HG03039 (cell line): ENCODE measurements around the gene MIEF2.
A peak's percentile ranks its signal among the peaks of the same experiment; 100 is the strongest.
"Not testable (repeated sequence)": the region's sequence is repeated elsewhere in the genome, so short reads cannot be mapped to it uniquely, and the experiment has no call there.

Experiments used
- ATAC-seq: cut with Tn5 transposase; IDR thresholded peaks from one replicate; pipeline ENCODE4 v1.9.1; 2021; ENCODE audit warnings: mild to moderate bottlenecking, moderate library complexity; ENCODE audit not compliant: unreplicated experiment

MIEF2 gene

GRCh38 chr17:18260332-18261145, at the start of gene MIEF2:
Gene MIEF2, plus strand, starts transcription at chr17:18260662. Its CDS starts 2,059 bp downstream, at chr17:18262721.
- ATAC-seq, result peak; percentile 68

DNA sequence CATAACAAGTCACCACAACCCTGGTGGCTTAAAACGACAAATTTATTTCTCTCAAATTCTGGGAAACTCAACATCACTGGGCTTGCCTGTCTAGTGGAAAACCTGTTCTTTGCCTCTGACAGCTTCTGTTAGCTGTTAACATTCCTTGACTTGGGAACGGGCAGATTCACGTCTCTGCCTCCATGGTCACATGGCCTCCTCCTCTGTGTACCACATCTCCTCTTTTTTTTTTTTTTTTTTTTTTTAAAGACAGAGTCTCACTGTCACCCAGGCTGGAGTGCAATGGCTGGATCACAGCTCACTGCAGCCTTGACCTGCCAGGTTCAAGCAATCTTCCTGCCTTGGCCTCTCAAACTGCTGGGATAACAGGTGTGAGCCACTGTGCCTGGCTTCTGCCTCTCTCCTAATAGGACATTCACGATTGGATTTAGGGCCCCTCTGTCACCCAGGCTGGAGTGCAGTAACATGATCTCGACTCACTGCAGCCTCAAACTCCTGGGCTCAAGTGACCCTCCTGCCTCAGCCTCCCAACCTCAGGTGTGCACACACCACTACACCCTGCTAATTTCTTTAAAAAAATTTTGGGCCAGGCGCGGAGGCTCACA, 46.7 kb upstream of the MIEF2 start:
- ATAC-seq, result no peak

DNA sequence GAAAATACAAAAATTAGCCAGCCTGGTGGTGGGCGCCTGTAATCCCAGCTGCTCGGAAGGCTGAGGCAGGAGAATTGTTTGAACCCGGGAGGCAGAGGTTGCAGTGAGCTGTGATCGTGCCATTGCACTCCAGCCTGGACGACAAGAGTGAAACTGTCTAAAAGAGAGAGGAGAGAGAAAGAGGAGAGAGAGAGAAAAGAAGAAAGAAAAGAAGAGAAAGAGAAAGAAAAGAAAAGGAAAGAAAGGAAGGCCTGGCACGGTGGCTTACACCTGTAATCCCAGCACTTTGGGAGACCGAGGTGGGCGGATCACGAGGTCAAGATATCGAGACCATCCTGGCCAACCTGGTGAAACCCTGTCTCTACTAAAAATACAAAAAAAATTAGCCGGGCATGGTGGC, 43.6 kb upstream of the MIEF2 start:
- ATAC-seq, result not testable (repeated sequence)

GRCh38 chr17:18217412-18218015, 42.9 kb upstream of the MIEF2 start:
- ATAC-seq, result no peak

- ATAC-seq, result no peak
Measured at GRCh38 chr17:18218756-18219415, 41.6 kb upstream of the MIEF2 start.

- no peak for ATAC-seq
Measured at GRCh38 chr17:18224053-18224386, 36.4 kb upstream of the MIEF2 start.

DNA sequence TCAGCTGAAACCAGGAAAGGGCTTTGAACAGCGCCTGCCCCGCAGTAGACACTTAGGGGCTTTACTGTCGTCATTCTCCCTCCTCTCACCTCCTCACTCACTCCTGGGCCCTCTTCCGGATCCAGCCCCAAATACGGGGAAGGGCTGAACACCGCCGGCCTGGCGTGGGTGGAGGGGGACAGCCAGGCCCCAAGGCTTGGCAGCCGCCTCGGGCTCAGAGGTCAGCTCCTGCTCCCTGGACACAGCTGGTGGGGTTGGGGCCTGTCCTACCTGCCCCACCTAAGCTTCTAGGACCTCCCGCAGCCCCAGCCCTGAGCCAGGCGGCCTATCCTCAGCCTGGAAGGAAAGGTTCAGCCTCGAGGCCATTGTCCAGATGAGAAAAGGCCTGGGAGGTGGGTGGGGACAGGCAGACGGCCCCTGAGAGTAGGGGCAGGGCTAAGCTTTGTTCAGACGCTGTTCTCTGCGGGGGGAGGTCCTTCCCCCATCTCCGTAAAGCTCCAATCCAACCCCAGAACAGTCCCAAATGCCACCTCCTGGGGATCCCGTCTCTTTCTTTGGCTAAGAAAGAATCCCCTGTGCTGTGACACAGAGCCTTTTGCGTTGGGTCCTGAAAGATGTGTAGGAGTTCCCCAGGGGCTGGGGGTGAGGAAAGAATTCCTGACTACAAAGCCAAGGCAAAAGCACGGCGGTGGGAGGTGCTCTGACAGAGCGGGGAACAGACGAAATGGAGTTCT, 35.9 kb upstream of the MIEF2 start:
- no peak for ATAC-seq

DNA sequence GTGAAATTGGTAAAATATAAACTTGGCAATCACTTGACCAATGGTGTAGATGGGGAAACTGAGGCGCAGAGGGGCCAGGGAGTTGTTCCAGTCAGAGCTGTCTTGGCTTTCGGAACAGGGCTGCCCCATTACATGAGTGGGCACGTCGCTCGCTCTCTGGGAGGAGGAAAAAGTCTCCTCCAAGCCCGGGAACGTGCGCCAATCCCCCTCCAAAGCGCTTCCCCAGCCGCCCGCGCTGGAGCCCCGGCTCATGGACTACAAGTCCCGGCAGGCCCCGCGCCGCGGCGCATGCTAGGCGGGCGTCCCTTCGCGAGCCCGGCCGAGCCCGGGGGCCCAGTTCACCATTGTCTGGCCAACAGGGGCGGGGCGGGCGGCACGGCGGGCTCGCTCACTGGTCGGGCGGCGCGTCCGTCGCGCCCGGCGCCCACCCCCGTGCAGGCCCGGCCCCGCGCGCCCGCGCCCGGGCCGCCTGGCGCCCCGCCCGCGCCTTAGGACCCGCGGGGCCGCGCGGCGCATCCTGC, 35.3 kb upstream of the MIEF2 start, which contains the start of gene LLGL1:
LLGL1 (plus strand) TSS at position 515 of the 521 bp plus-strand sequence. CDS start 48 bp downstream, outside the sequence.
- peak; percentile 87 for ATAC-seq

DNA sequence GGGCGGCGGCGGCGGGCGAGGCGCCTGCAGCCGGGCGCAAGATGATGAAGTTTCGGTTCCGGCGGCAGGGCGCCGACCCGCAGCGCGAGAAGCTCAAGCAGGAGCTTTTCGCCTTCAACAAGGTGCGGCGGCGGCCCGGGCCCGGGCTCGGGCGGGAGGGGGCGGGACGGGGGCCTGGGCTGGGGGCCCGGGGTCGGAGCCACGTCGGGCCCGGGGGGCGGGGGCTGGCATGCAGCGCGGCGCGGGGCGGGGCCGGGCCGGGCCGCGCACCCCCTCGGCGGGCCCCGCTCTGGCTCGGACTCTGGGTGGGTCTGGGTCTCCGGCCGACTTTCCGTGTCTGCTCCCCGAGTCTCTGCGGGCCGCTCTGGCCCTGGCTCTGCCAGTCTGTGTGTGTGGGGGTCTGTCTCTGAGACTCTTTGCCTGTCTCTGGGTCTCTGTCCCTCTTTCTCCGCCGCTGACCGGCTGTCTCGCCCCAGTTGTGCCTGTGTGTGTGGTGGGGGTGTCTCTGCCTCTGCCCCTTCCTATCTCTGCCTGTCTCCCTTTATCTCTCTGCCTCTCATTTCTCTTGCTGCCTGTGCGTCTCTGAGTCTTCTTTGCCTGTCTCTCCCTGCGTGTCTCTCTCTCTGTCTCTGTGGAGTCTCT, 34.7 kb upstream of the MIEF2 start:
- peak; percentile 3 for ATAC-seq

DNA sequence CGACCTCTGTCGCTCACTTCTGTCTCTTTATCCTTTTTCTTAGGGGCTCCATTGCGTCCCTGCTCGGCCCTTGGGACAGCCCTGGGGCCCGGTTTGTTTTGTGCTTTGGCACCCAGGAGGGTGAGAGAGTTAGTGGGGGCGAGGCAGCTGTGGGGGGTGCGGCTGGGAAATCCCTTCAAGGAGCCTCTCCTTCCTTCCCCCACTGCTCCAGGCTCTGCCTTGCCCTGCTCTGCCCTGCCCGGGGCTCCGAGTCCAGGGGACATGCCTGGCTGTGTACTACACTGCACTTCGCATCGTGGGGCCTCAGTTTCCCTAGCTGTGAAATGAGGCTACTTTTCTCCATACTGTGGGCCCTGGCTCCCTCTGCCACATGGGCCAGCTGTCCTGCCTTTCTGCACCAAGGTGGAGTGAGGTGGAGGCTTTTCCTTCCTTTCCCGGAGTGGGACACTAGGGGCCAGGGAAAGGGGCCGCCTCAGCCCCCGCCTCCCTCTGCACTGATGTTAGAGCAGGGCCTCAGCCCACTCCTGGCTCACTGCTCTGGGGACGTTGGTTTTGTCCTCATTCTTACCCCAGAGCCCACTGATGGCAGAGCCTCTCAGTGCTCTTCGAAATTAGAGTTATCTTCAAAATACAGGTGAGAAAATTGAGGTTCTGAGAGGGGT, 34.0 kb upstream of the MIEF2 start:
- ATAC-seq, result no peak

GRCh38 chr17:18227635-18228034, 32.8 kb upstream of the MIEF2 start:
- ATAC-seq, result no peak

DNA sequence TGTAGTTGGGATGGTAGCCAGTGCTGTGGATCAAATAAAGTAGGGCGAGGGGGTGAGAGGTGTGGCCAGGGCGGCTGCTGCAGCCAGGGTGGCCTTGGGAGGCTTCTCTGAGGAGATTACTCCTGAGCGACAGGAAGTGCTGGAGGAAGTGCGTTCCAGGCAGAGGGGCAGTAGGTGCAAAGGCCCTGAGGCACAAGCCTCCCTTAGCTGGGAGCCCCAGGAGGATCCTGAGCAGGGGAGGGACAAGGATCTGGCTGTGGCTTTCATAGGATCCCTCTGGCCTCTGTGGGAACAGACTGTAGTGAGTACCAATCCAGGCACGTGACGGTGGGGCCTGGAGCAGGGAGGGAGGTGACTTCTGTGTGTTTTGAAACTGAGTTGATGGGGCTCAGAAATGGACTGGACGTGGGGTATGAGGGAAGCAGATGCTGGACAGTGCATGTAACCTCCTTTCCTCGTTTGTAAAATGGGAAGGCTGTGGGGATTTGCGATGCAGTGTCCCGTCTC, 32.2 kb upstream of the MIEF2 start:
- no peak for ATAC-seq

DNA sequence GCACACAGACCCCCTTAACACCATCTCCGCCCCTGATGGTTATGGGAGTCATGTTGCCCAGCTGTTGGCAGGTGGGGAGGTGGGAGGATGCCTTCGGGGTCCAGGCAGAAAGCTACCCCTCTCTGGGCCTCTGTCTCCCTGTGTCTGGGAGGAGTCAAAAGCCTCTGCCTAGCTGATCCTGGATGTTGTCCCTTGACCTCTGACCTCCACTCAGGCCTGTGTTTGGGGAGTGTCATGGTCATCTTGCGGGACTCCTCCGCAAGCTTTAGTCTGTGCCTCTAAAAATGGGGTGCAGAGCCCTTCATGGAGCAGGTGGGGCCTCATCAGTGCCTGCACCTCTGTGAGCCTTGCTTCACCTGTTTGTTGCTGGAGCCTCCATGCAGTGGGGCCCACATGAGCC, 31.2 kb upstream of the MIEF2 start:
- no peak for ATAC-seq

GRCh38 chr17:18229771-18230170, 30.7 kb upstream of the MIEF2 start:
- no peak for ATAC-seq

GRCh38 chr17:18230288-18231141, 29.9 kb upstream of the MIEF2 start:
- no peak for ATAC-seq

DNA sequence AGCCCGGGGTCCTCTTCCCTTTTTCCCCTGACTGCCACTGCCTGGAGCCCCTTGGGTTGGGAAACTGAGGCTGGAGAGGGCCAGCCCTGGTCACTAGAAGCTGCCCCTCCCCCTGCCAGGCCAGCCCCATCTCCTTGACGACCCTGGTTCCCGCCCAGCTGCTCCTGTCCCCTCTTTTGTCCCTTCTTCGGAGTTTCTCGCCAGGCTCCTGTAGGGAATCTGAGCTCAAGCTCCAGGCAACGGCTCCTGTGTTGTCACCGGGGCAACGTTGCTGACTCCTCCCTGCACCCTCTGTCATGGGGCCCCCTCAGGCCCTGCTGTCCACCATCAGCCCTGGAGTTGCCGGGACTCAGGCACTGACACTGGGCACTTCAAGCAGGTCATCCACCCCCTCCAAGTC, 29.3 kb upstream of the MIEF2 start:
- ATAC-seq, result no peak

- no peak for ATAC-seq
Measured at GRCh38 chr17:18233803-18234518, 26.5 kb upstream of the MIEF2 start.

DNA sequence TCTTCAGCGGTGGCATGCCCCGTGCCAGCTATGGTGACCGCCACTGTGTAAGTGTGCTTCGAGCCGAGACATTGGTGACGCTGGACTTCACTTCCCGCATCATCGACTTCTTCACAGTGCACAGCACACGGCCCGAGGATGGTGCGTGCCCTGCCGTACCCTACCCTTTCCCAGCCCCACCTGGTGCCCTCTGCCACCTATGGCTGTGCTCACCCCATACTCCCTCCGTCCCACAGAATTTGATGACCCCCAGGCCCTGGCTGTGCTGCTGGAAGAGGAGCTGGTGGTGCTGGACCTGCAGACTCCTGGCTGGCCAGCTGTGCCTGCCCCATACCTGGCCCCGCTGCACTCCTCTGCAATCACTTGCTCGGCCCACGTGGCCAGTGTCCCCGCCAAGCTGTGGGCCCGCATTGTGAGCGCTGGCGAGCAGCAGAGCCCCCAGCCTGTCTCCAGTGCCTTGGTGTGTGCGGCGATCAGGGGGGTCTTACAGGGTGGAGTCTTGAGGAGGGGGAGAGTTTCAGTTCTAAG, 25.5 kb upstream of the MIEF2 start:
- no peak for ATAC-seq
